IMR-90 (cell line): Measurements from ENCODE around the gene CBX6. TPM values are rescaled to one million over a fixed set of nuclear protein-coding genes. Genes with fewer than 3 reads are reported as not detected.

Experiments
- ATAC-seq: fragments of 200-7000 bp; cut with Tn5 transposase; 2 replicates; pipeline ENCODE4 v1.9.1; 2020; ENCODE audit warnings: low read depth, mild to moderate bottlenecking, moderate library complexity
- BruUV-seq: library from RNA; stranded (reverse); fragments of 400-500 nt; replicated peaks from 2 replicates; lab custom pipeline; 2021; lab: Mats Ljungman, UMichigan
- CTCF ChIA-PET: fragments of 300-600 bp; formaldehyde crosslinking; extraction: SDS; loops from one replicate; lab custom pipeline; 2021; ENCODE audit warnings: antibody characterized with exemption; lab: Yijun Ruan, JAX
- POLR2A ChIA-PET: fragments of 300-600 bp; sonication (Branson Sonifier 250); formaldehyde crosslinking; loops from one replicate; lab custom pipeline; 2022; ENCODE audit warnings: antibody characterized with exemption; ENCODE audit not compliant: unreplicated experiment; lab: Charles Lee
- DNase-seq: peaks from one replicate; pipeline ENCODE4 v3.0.0; 2013
- H2AFZ ChIP-seq: replicated peaks from 2 replicates; pipeline ENCODE3; 2013; ENCODE audit warnings: low read length, mild to moderate bottlenecking; ENCODE audit not compliant: poor library complexity
- H2AK5ac ChIP-seq: 2 replicates; pipeline ENCODE4 v1.6.1; 2013; ENCODE audit warnings: low read depth, low read length, inconsistent platforms
- H2AK9ac ChIP-seq: replicated peaks from 2 replicates; pipeline ENCODE3; 2013; ENCODE audit warnings: mild to moderate bottlenecking, low read depth, low read length, moderate library complexity; ENCODE audit not compliant: poor library complexity
- H2BK120ac ChIP-seq: 2 replicates; pipeline ENCODE4 v1.6.1; 2013; ENCODE audit warnings: low read depth, low read length, inconsistent platforms
- H2BK15ac ChIP-seq: 3 replicates; pipeline ENCODE4 v1.6.1; 2013; ENCODE audit warnings: low read depth, low read length, inconsistent platforms
- H2BK20ac ChIP-seq: 2 replicates; pipeline ENCODE4 v1.6.1; 2013; ENCODE audit warnings: low read depth, mild to moderate bottlenecking, inconsistent platforms, low read length, moderate library complexity
- H2BK5ac ChIP-seq: 2 replicates; pipeline ENCODE4 v1.6.1; 2013; ENCODE audit warnings: mild to moderate bottlenecking, low read depth, low read length, inconsistent platforms; ENCODE audit not compliant: poor library complexity, severe bottlenecking
- H3K14ac ChIP-seq: replicated peaks from 2 replicates; pipeline ENCODE4 v1.6.1; 2013; ENCODE audit warnings: low read depth, low read length, inconsistent platforms
- H3K18ac ChIP-seq: 2 replicates; pipeline ENCODE4 v1.6.1; 2013; ENCODE audit warnings: low read depth, low read length, control low read depth
- H3K23ac ChIP-seq: 2 replicates; pipeline ENCODE4 v1.6.1; 2013; ENCODE audit warnings: low read depth, low read length, inconsistent platforms
- H3K27ac ChIP-seq: 2 replicates; pipeline ENCODE4 v1.5.1; 2013; ENCODE audit warnings: mild to moderate bottlenecking, control low read depth, low read length; ENCODE audit not compliant: insufficient read depth
- H3K27me3 ChIP-seq: 2 replicates; pipeline ENCODE4 v1.6.1; 2013; ENCODE audit warnings: low read length; ENCODE audit not compliant: control insufficient read depth, insufficient read depth
- H3K36me3 ChIP-seq: 2 replicates; pipeline ENCODE4 v1.6.1; 2013; ENCODE audit warnings: low read length, mixed read lengths; ENCODE audit not compliant: control insufficient read depth, insufficient read depth
- H3K4ac ChIP-seq: 2 replicates; pipeline ENCODE4 v1.6.1; 2013; ENCODE audit warnings: low read depth, low read length, inconsistent platforms
- H3K4me1 ChIP-seq: 2 replicates; pipeline ENCODE4 v1.6.1; 2013; ENCODE audit warnings: low read length, mixed read lengths; ENCODE audit not compliant: control insufficient read depth, insufficient read depth
- H3K4me2 ChIP-seq: 2 replicates; pipeline ENCODE4 v1.6.1; 2013; ENCODE audit warnings: low read depth, mild to moderate bottlenecking, control low read depth, low read length, moderate library complexity
- H3K4me3 ChIP-seq: 2 replicates; pipeline ENCODE4 v1.5.1; 2013; ENCODE audit warnings: low read depth, mild to moderate bottlenecking, control low read depth, low read length, moderate library complexity; ENCODE audit not compliant: insufficient read depth
- H3K56ac ChIP-seq: 2 replicates; pipeline ENCODE4 v1.6.1; 2013; ENCODE audit warnings: low read length, inconsistent platforms; ENCODE audit not compliant: insufficient read depth; ENCODE audit errors: extremely low read depth
- H3K79me1 ChIP-seq, 2 experiments: 2 replicates each; pipeline ENCODE4 v1.6.1; 2013; ENCODE audit warnings: low read length in 2 of 2, inconsistent platforms in 1 of 2, low read depth in 1 of 2
- H3K9ac ChIP-seq: 2 replicates; pipeline ENCODE4 v1.6.1; 2013; ENCODE audit warnings: low read depth, low read length, control low read depth
- H3K9me1 ChIP-seq: 2 replicates; pipeline ENCODE4 v1.6.1; 2013; ENCODE audit warnings: low read length, inconsistent platforms; ENCODE audit not compliant: insufficient read depth
- H3K9me3 ChIP-seq: 2 replicates; pipeline ENCODE4 v1.6.1; 2013; ENCODE audit warnings: low read length; ENCODE audit not compliant: control insufficient read depth, insufficient read depth
- H4K20me1 ChIP-seq: 2 replicates; pipeline ENCODE4 v1.6.1; 2013; ENCODE audit warnings: low read length, inconsistent platforms; ENCODE audit not compliant: insufficient read depth
- H4K5ac ChIP-seq: 2 replicates; pipeline ENCODE4 v1.6.1; 2013; ENCODE audit warnings: mild to moderate bottlenecking, low read depth, low read length, control low read depth
- H4K8ac ChIP-seq, 2 experiments: 2 replicates each; pipeline ENCODE4 v1.6.1; 2013; ENCODE audit warnings: low read depth in 2 of 2, low read length in 2 of 2, control low read depth in 1 of 2, inconsistent platforms in 1 of 2
- H4K91ac ChIP-seq: 2 replicates; pipeline ENCODE4 v1.6.1; 2013; ENCODE audit warnings: low read depth, low read length, inconsistent platforms; ENCODE audit not compliant: insufficient read depth
- CEBPB ChIP-seq: IDR thresholded peaks from 2 replicates; pipeline ENCODE4 v1.6.1; 2012; ENCODE audit warnings: low read depth, low read length, improper control_type of control experiment
- CHD1 ChIP-seq: IDR thresholded peaks from 2 replicates; pipeline ENCODE4 v1.6.1; 2012; ENCODE audit warnings: low read depth, low read length, improper control_type of control experiment
- FOS ChIP-seq: fragments of 150-350 bp; IDR thresholded peaks from 2 replicates; pipeline ENCODE4 v1.6.1; 2016; ENCODE audit warnings: low read depth, low read length
- MAZ ChIP-seq: IDR thresholded peaks from 2 replicates; pipeline ENCODE4 v1.6.1; 2012; ENCODE audit warnings: low read depth, mild to moderate bottlenecking, low read length, improper control_type of control experiment, moderate library complexity, borderline replicate concordance
- MXI1 ChIP-seq: IDR thresholded peaks from 2 replicates; pipeline ENCODE4 v1.6.1; 2012; ENCODE audit warnings: low read depth, mild to moderate bottlenecking, low read length, moderate library complexity, borderline replicate concordance
- NFE2L2 ChIP-seq: fragments of 150-350 bp; IDR thresholded peaks from 2 replicates; pipeline ENCODE4 v1.6.1; 2016; ENCODE audit warnings: low read depth, mild to moderate bottlenecking, low read length
- POLR2A ChIP-seq: IDR thresholded peaks from 2 replicates; pipeline ENCODE4 v1.6.1; 2012; ENCODE audit warnings: mild to moderate bottlenecking, low read depth, low read length
- WGBS, 2 experiments: methylation state at CpG; one replicate each; pipeline versions ENCODE4 v1.1.5 to v1.1.7; 2013; ENCODE audit warnings: missing lambda C conversion rate in 2 of 2; ENCODE audit not compliant: insufficient read length in 1 of 2; ENCODE audit errors: extremely low coverage in 2 of 2; 5-methylcytosine and 5-hydroxymethylcytosine counted together
- dilution Hi-C: fragments of 300-500 bp; cut with HindIII; formaldehyde crosslinking; loops from one replicate; pipeline ENCODE4 v1.14.3; 2018; ENCODE audit warnings: low sequenced_read_pairs; ENCODE audit not compliant: unreplicated experiment
- in situ Hi-C: fragments of 300-500 bp; cut with MboI; formaldehyde crosslinking; loops from 3 replicates; pipeline ENCODE4 v1.14.3; 2019; ENCODE audit warnings: low sequenced_read_pairs, inconsistent platforms, mixed read lengths
- intact Hi-C: fragments of 100-400 bp; cut with micrococcal nuclease; formaldehyde crosslinking; loops from 2 replicates; pipeline ENCODE4 v1.10.0; 2022
- polyA plus RNA-seq, 3 experiments: library from polyadenylated mRNA; depleted of rRNA; stranded (reverse); fragments of >200 nt; gene quantifications; 2 replicates each; pipeline ENCODE4 v1.2.3, GENCODE V29; 2012; ENCODE audit warnings: low replicate concordance in 1 of 3
- total RNA-seq: library from RNA; depleted of rRNA; stranded (reverse); fragments of >200 nt; gene quantifications from 2 replicates; pipeline ENCODE4 v1.2.3, GENCODE V29; 2012
- TF ChIP-seq, protein P1 (sequence below): conservative IDR thresholded peaks from 2 replicates; pipeline ENCODE4 v1.5.1; 2012; ENCODE audit warnings: mild to moderate bottlenecking, low read depth, low read length, improper control_type of control experiment
- TF ChIP-seq, protein P2 (sequence below): fragments of 150-350 bp; IDR thresholded peaks from 2 replicates; pipeline ENCODE4 v1.6.1; 2017; ENCODE audit warnings: mild to moderate bottlenecking, antibody characterized with exemption, low read length, low read depth

CBX6 gene
- total and polyA plus RNA-seq, 2 of the 4 experiments (the other 2 are of a cell fraction), result 15.2 to 19.0 TPM

DNA sequence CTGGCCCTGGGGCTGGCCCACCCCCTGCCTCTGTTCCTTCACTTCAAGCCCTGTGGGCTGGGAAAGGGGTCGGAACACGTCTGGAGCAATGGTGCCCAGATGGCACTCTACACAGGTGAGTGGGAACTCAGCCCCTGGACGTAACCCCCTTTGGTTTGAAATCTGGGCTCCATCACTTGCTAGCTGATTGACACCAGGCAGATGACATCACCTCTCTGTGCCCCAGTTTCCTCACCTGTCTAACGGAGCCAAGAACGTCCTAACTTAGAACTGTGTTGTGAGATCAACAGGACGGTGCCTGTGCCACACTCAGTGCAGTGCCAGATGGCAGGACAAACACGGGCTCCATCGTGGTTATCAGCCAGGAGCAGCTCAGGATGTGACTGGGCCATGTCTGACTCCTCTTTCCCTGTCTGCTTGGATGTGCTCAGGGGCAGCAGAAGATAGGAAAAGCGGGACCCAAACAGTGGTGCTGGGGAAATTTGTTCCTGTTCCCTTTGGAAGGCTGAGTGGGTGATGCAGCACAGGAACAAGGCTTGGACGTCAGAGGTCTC, 52.6 kb downstream of the CBX6 start:
- H2BK120ac ChIP-seq, result no peak overlapping the region
- H4K91ac ChIP-seq, result no peak overlapping the region
- TF ChIP-seq MXI1 (no peak), MAZ (no peak), FOS (no peak), NFE2L2 (no peak), POLR2A (no peak), CEBPB (no peak), CHD1 (no peak)
- TF ChIP-seq, protein P1, sequence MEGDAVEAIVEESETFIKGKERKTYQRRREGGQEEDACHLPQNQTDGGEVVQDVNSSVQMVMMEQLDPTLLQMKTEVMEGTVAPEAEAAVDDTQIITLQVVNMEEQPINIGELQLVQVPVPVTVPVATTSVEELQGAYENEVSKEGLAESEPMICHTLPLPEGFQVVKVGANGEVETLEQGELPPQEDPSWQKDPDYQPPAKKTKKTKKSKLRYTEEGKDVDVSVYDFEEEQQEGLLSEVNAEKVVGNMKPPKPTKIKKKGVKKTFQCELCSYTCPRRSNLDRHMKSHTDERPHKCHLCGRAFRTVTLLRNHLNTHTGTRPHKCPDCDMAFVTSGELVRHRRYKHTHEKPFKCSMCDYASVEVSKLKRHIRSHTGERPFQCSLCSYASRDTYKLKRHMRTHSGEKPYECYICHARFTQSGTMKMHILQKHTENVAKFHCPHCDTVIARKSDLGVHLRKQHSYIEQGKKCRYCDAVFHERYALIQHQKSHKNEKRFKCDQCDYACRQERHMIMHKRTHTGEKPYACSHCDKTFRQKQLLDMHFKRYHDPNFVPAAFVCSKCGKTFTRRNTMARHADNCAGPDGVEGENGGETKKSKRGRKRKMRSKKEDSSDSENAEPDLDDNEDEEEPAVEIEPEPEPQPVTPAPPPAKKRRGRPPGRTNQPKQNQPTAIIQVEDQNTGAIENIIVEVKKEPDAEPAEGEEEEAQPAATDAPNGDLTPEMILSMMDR, result no peak
- TF ChIP-seq, protein P2, sequence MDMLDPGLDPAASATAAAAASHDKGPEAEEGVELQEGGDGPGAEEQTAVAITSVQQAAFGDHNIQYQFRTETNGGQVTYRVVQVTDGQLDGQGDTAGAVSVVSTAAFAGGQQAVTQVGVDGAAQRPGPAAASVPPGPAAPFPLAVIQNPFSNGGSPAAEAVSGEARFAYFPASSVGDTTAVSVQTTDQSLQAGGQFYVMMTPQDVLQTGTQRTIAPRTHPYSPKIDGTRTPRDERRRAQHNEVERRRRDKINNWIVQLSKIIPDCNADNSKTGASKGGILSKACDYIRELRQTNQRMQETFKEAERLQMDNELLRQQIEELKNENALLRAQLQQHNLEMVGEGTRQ, result no peak
- H2BK15ac ChIP-seq, result no peak overlapping the region
- H3K4me3 ChIP-seq, result no peak overlapping the region
- H3K9me1 ChIP-seq, result no peaks in the 10 kb centered on the region
- intact Hi-C loops, result no loop called here
- H3K36me3 ChIP-seq, result no peaks in the 10 kb centered on the region
- H3K27me3 ChIP-seq, result peaks cover 43% of the 10 kb centered on the region
- in situ Hi-C loops, result no loop called here
- H3K79me1 ChIP-seq, result no peaks in the 10 kb centered on the region
- H3K4me1 ChIP-seq, result no peaks in the 10 kb centered on the region
- H4K5ac ChIP-seq, result no peak overlapping the region
- ATAC-seq, result no peak
- H3K9ac ChIP-seq, result no peak overlapping the region
- H2BK5ac ChIP-seq, result no peak overlapping the region
- no peak overlapping the region for H3K14ac ChIP-seq
- ChIA-PET CTCF (no interaction called here), POLR2A (no interaction called here)
- H3K23ac ChIP-seq, result no peak overlapping the region
- H2BK20ac ChIP-seq, result no peak overlapping the region
- no peak overlapping the region for H2AFZ ChIP-seq
- no peak overlapping the region for H3K4me2 ChIP-seq
- H2AK9ac ChIP-seq, result no peak overlapping the region
- WGBS, 2 experiments, result 66% methylated on average over 5 of the region's 10 CpGs; no CpG with 5 or more reads in 1 of the 2 experiments
- TSS peak; percentile 64 for BruUV-seq
- H3K9me3 ChIP-seq, result no peaks in the 10 kb centered on the region
- no peak overlapping the region for H3K18ac ChIP-seq
- H4K20me1 ChIP-seq, result no peaks in the 10 kb centered on the region; the same call in 1 of the 2 replicates
- dilution Hi-C loops, result no loop called here
- no peak overlapping the region for H2AK5ac ChIP-seq
- H3K56ac ChIP-seq, result no peak overlapping the region
- no peak overlapping the region for H3K4ac ChIP-seq
- H3K27ac ChIP-seq, result no peak overlapping the region
- DNase-seq, result no peak
- no peak overlapping the region for H4K8ac ChIP-seq
